ENCODE measurements around the gene GP1BB. TPM values are rescaled to one million over a fixed set of nuclear protein-coding genes. Genes with fewer than 3 reads are reported as not detected.

GP1BB gene
- total and polyA plus RNA-seq, 2 of the 13 experiments (the other 11 are each of a cell fraction or from before 2014, with no cell fraction given), result not detected

DNA sequence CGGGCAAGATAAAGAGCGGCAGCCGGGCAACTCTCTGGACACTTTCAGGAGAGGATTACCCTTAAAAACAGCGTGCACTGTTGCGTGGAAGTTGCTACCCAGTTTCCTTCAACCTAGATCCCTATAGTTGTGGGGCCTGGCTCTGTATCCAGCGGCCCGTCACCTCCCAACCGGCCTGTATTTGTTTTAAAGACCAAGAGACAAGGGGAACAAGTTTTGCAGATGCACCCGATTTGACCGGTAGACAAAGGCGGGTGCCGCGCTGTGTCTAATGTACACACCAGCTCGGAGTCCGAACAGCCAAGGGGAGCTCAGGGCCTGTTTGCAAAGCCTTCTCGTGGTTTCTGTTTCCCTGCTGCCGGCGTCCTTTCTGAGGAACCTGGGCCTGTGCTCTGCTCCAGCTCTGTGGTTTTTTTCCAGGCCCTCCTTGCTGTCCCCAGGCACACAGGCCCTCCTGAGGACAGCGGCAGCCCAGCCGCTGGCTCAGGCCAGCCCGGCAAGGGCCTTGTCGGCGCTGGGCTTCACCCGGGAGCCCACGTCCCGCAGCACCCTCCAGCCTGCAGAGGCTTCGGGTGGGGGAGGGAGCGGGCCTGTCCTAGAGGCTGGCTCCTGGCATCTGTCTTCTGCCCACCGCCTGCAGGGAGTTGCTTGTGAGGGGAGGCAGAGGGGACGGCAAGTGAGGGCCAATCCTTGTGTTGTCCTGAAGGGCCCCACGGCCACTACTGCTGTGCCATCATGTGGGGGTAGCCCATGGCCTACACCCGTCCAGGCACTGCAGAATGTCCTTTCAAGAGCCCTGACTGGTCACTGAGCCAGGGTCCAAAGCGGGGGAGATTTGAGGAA, 38.6 kb downstream of the GP1BB start (continued):
- TF ChIP-seq, protein P1, sequence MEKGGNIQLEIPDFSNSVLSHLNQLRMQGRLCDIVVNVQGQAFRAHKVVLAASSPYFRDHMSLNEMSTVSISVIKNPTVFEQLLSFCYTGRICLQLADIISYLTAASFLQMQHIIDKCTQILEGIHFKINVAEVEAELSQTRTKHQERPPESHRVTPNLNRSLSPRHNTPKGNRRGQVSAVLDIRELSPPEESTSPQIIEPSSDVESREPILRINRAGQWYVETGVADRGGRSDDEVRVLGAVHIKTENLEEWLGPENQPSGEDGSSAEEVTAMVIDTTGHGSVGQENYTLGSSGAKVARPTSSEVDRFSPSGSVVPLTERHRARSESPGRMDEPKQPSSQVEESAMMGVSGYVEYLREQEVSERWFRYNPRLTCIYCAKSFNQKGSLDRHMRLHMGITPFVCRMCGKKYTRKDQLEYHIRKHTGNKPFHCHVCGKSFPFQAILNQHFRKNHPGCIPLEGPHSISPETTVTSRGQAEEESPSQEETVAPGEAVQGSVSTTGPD (CRISPR knock-in tag; IDR thresholded peaks at IDR 0.05), result no peak
- no peak for TF ChIP-seq SMYD3 (CRISPR knock-in tag; IDR thresholded peaks at IDR 0.05)
- TF ChIP-seq RAD21 (CRISPR knock-in tag; IDR thresholded peaks at IDR 0.05), result no peak
- TF ChIP-seq ZFP90 (CRISPR knock-in tag; IDR thresholded peaks at IDR 0.05; ENCODE audit: borderline replicate concordance), result 0 out of 2 replicates have a peak, but pooled peaks have one; percentile 32
- no peak for TF ChIP-seq ZNF776 (CRISPR knock-in tag; IDR thresholded peaks at IDR 0.05)
- no peak for TF ChIP-seq PPARG (CRISPR knock-in tag; conservative IDR thresholded peaks at IDR 0.05)
- TF ChIP-seq, protein P2, sequence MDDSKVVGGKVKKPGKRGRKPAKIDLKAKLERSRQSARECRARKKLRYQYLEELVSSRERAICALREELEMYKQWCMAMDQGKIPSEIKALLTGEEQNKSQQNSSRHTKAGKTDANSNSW (CRISPR knock-in tag; IDR thresholded peaks at IDR 0.05; ENCODE audit: borderline replicate concordance), result no peak
- TF ChIP-seq, protein P3, sequence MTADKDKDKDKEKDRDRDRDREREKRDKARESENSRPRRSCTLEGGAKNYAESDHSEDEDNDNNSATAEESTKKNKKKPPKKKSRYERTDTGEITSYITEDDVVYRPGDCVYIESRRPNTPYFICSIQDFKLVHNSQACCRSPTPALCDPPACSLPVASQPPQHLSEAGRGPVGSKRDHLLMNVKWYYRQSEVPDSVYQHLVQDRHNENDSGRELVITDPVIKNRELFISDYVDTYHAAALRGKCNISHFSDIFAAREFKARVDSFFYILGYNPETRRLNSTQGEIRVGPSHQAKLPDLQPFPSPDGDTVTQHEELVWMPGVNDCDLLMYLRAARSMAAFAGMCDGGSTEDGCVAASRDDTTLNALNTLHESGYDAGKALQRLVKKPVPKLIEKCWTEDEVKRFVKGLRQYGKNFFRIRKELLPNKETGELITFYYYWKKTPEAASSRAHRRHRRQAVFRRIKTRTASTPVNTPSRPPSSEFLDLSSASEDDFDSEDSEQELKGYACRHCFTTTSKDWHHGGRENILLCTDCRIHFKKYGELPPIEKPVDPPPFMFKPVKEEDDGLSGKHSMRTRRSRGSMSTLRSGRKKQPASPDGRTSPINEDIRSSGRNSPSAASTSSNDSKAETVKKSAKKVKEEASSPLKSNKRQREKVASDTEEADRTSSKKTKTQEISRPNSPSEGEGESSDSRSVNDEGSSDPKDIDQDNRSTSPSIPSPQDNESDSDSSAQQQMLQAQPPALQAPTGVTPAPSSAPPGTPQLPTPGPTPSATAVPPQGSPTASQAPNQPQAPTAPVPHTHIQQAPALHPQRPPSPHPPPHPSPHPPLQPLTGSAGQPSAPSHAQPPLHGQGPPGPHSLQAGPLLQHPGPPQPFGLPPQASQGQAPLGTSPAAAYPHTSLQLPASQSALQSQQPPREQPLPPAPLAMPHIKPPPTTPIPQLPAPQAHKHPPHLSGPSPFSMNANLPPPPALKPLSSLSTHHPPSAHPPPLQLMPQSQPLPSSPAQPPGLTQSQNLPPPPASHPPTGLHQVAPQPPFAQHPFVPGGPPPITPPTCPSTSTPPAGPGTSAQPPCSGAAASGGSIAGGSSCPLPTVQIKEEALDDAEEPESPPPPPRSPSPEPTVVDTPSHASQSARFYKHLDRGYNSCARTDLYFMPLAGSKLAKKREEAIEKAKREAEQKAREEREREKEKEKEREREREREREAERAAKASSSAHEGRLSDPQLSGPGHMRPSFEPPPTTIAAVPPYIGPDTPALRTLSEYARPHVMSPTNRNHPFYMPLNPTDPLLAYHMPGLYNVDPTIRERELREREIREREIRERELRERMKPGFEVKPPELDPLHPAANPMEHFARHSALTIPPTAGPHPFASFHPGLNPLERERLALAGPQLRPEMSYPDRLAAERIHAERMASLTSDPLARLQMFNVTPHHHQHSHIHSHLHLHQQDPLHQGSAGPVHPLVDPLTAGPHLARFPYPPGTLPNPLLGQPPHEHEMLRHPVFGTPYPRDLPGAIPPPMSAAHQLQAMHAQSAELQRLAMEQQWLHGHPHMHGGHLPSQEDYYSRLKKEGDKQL (CRISPR knock-in tag; IDR thresholded peaks at IDR 0.05; ENCODE audit: low read depth), result no peak
- no peak for TF ChIP-seq ZNF556 (CRISPR knock-in tag; IDR thresholded peaks at IDR 0.05; ENCODE audit: borderline replicate concordance)
- TF ChIP-seq, protein P4, sequence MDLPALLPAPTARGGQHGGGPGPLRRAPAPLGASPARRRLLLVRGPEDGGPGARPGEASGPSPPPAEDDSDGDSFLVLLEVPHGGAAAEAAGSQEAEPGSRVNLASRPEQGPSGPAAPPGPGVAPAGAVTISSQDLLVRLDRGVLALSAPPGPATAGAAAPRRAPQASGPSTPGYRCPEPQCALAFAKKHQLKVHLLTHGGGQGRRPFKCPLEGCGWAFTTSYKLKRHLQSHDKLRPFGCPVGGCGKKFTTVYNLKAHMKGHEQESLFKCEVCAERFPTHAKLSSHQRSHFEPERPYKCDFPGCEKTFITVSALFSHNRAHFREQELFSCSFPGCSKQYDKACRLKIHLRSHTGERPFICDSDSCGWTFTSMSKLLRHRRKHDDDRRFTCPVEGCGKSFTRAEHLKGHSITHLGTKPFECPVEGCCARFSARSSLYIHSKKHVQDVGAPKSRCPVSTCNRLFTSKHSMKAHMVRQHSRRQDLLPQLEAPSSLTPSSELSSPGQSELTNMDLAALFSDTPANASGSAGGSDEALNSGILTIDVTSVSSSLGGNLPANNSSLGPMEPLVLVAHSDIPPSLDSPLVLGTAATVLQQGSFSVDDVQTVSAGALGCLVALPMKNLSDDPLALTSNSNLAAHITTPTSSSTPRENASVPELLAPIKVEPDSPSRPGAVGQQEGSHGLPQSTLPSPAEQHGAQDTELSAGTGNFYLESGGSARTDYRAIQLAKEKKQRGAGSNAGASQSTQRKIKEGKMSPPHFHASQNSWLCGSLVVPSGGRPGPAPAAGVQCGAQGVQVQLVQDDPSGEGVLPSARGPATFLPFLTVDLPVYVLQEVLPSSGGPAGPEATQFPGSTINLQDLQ (CRISPR knock-in tag; IDR thresholded peaks at IDR 0.05), result no peak
- 0 out of 2 replicates have a peak, but pooled peaks have one; percentile 17 for TF ChIP-seq FOXA3 (CRISPR knock-in tag; IDR thresholded peaks at IDR 0.05)
- TF ChIP-seq, protein P5, sequence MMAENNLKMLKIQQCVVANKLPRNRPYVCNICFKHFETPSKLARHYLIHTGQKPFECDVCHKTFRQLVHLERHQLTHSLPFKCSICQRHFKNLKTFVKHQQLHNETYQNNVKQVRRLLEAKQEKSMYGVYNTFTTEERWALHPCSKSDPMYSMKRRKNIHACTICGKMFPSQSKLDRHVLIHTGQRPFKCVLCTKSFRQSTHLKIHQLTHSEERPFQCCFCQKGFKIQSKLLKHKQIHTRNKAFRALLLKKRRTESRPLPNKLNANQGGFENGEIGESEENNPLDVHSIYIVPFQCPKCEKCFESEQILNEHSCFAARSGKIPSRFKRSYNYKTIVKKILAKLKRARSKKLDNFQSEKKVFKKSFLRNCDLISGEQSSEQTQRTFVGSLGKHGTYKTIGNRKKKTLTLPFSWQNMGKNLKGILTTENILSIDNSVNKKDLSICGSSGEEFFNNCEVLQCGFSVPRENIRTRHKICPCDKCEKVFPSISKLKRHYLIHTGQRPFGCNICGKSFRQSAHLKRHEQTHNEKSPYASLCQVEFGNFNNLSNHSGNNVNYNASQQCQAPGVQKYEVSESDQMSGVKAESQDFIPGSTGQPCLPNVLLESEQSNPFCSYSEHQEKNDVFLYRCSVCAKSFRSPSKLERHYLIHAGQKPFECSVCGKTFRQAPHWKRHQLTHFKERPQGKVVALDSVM (CRISPR knock-in tag; IDR thresholded peaks at IDR 0.05), result no peak
- peak; percentile 56; the same call in 1 of the 2 replicates for TF ChIP-seq UBTF (CRISPR knock-in tag; IDR thresholded peaks at IDR 0.05)

All from HepG2 (cell line).